G401 (cell line): Measurements from ENCODE around the gene CNTNAP5. TPM values are rescaled to one million over a fixed set of nuclear protein-coding genes. Genes with fewer than 3 reads are reported as not detected.
A peak's percentile ranks its signal among the peaks of the same experiment; 100 is the strongest.

Experiments used
- DNase-seq: peaks from one replicate; pipeline ENCODE4 v3.0.0-alpha.2; 2015; ENCODE audit warnings: low spot score
- in situ Hi-C: cut with HindIII; loops from 2 replicates; pipeline ENCODE4 v1.10.0; 2016; ENCODE audit warnings: low sequenced_read_pairs, mixed read lengths
- total RNA-seq: library from RNA; depleted of rRNA; stranded (reverse); fragments of >200 nt; shearing (Covaris generic); gene quantifications from 2 replicates; pipeline ENCODE4 v1.2.3, GENCODE V29; 2014

CNTNAP5 gene
- total RNA-seq, 1 experiment from 2014 or later, result not detected

- no peak for DNase-seq
- in situ Hi-C loops, result no loop called here
Measured at GRCh38 chr2:124138076-124138475, 113.0 kb downstream of the CNTNAP5 start.

GRCh38 chr2:124145982-124146381, 120.9 kb downstream of the CNTNAP5 start:
- in situ Hi-C loops, result no loop called here
- DNase-seq, result no peak

DNA sequence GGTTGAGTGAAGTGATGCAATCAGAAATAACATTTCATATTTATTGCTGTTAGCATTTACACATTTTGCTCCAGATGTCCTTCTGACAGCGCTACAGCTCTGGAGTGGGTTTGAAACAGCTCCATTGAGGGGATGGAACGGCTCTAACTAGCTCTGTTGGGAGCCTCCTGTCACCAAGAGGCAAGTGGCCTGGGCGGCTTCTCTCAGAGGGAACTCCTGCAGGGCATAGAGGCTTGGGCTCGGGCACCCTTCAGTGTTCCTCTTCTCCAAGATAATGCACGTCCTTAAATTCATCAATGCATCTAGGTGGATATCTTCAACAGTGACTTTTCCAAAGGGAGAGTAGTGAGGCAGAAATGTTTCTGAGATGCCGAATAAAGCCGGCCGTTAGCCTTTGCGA, 122.5 kb downstream of the CNTNAP5 start:
- in situ Hi-C loops, result no loop called here
- DNase-seq, result no peak

DNA sequence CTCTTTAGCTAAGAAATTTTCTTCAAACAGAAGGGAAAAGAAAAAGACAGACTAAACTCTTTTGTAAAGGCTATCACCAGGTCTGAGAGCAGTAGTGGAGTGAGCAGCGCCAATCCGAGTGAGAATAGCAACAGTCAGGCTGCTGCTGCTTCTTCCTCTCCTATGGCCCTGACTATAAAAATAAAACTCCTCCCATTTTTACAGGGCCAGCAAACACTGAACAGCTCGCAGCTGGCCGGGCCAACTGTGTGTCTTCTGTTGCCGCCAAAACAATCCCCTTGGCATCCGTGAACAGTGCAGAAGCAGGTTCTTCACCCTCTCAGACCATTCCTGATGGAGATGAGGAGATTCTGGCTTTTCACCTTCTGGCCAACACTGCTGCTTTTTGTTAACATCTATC, 124.5 kb downstream of the CNTNAP5 start:
- DNase-seq, result no peak
- in situ Hi-C loops, result no loop called here

GRCh38 chr2:124151691-124152090, 126.6 kb downstream of the CNTNAP5 start:
- no peak for DNase-seq
- in situ Hi-C loops, result no loop called here

GRCh38 chr2:124153713-124154112, 128.6 kb downstream of the CNTNAP5 start:
- in situ Hi-C loops, result no loop called here
- DNase-seq, result no peak

DNA sequence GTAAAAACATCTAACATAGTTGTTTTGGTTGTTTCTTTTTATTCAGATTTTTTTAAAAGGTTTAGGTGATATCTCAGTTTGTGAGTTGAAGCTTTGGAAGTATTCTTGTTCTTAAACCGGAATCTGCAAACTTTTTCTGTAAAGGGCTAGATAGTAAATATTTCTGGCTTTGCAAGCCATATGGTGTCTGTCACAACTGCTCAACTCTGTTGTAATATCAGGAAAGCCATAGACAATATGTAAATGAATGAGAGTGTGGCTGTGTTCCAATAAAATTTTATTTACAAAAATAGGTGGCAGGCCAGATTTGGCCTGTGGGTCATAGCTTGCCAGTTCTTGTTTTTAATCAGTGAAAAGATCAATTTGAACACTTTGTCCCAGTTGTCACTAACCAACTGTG, 134.1 kb downstream of the CNTNAP5 start:
- DNase-seq, result no peak
- in situ Hi-C loops, result no loop called here

DNA sequence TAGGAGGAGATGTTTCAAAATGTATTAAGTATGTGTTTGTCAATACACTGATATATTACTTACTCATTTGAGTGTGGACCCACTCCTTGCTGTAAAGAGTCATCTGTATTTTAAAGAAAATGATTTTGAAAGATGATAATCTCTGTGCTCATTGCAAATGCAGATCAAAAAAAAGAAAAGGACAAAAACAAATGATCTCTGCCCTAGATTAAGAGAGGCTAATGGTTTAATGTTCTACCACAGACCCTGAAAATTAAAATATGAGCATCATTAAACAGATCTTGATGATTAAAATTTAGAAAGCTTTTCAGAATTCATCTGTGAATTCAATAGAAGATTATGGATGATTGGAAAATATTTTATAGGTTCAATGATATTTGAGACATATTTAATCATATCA, 136.5 kb downstream of the CNTNAP5 start:
- in situ Hi-C loops, result no loop called here
- no peak for DNase-seq

- no peak for DNase-seq
- in situ Hi-C loops, result no loop called here
Measured at GRCh38 chr2:124162256-124162655, 137.2 kb downstream of the CNTNAP5 start.

- DNase-seq, result no peak
- in situ Hi-C loops, result no loop called here
Measured at GRCh38 chr2:124163840-124164239, 138.8 kb downstream of the CNTNAP5 start.

GRCh38 chr2:124165698-124166097, 140.6 kb downstream of the CNTNAP5 start:
- in situ Hi-C loops, result no loop called here

GRCh38 chr2:124171472-124172063, 146.5 kb downstream of the CNTNAP5 start:
- in situ Hi-C loops, result no loop called here
- DNase-seq, result no peak

More at GRCh38 chr2:124165698-124166097, 140.6 kb downstream of the CNTNAP5 start:
- DNase-seq, result no peak

DNA sequence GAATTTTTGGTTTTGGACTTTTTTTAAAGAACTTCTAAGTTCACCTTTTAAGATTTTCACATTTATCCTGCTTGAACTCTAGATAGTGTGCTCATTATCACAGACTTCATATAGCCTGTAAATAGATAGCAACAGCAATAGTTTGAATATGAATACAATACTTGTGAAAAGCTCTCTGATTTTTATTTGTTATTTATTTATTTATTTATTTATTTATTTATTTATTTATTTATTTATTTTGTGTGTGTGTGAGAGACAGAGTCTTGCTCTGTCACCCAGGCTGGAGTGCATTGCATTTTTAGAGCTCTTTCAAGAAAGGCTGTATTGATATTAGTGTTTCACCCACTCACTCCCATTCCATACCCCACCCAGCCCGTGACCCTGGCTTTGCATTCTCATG, 153.6 kb downstream of the CNTNAP5 start:
- no peak for DNase-seq
- in situ Hi-C loops, result no loop called here

GRCh38 chr2:124180635-124181034, 155.5 kb downstream of the CNTNAP5 start:
- no peak for DNase-seq
- in situ Hi-C loops, result no loop called here

- in situ Hi-C loops, result no loop called here
Measured at GRCh38 chr2:124186801-124187200, 161.7 kb downstream of the CNTNAP5 start.

GRCh38 chr2:124187948-124188347, 162.9 kb downstream of the CNTNAP5 start:
- in situ Hi-C loops, result no loop called here
- DNase-seq, result no peak

More at GRCh38 chr2:124186801-124187200, 161.7 kb downstream of the CNTNAP5 start:
- DNase-seq, result no peak

- in situ Hi-C loops, result no loop called here
- DNase-seq, result peak; percentile 2
Measured at GRCh38 chr2:124193706-124194105, 168.6 kb downstream of the CNTNAP5 start.

DNA sequence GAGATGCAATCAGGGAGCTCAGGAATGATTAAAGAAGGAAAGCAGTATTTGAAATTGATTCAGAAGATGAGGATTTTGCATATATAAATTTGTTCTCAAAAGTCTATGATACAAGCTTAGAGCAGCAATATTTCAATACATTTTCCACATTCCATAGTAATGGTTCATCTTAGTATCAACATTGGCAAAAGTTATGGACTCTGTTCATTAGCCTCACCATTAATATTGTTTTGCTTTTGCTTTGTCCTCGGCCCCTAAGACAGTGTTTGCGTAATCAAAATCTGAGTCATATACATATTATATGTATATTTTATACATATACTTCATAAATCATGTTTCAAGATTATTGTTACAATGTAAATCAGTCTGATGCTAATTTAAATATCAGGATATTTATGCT, 176.6 kb downstream of the CNTNAP5 start:
- in situ Hi-C loops, result no loop called here
- no peak for DNase-seq

DNA sequence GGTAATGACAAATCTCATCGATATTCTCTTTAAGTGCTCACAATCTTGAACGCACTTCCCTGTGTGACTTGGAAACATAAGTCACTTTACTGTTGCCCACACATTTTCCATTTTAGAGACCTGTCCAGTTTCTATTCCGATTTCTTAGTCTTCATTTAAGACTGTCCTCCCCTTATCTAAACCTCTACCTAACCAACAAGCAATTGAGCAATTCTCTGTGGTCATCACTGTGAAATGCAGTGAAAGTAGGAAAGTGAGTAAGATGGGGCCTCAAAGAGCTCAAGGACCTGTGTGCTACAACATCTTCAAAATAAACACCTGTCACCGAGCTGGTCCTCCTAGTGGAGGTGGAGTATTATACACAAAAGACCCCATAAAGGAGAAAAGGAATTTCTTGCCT, 184.4 kb downstream of the CNTNAP5 start:
- in situ Hi-C loops, result no loop called here

DNA sequence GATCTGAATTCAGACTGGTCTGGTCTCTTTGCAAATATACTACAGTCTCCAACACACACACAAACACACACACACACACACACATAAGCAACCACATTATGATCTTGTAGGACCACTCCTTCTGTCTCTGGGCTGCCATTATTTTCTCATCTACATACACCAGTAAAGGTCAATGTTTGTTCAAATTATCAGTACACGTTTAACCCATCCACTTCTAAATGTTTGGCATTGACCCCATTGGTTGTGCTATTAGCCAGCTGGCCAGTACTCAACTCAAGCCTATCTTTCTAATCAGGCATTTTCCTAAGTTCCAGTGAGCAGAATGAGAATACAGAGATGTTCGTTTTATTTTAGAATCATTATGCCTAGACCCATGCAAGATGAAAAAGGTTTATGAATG, 186.4 kb downstream of the CNTNAP5 start:
- DNase-seq, result no peak
- in situ Hi-C loops, result no loop called here

More for the DNA sequence above, 184.4 kb downstream of the CNTNAP5 start:
- no peak for DNase-seq

- no peak for DNase-seq
- in situ Hi-C loops, result no loop called here
Measured at GRCh38 chr2:124213977-124214587, 189.0 kb downstream of the CNTNAP5 start.
